Left hindlimb (tissue), 1 donor: ENCODE data around the gene AQP10.
"Not testable (repeated sequence)": the region's sequence is repeated elsewhere in the genome, so short reads cannot be mapped to it uniquely, and the experiment has no call there.

ENCODE experiments used
- DNase-seq: peaks from one replicate; pipeline ENCODE4 v3.0.0-alpha.2; 2018

The AQP10 gene

DNA sequence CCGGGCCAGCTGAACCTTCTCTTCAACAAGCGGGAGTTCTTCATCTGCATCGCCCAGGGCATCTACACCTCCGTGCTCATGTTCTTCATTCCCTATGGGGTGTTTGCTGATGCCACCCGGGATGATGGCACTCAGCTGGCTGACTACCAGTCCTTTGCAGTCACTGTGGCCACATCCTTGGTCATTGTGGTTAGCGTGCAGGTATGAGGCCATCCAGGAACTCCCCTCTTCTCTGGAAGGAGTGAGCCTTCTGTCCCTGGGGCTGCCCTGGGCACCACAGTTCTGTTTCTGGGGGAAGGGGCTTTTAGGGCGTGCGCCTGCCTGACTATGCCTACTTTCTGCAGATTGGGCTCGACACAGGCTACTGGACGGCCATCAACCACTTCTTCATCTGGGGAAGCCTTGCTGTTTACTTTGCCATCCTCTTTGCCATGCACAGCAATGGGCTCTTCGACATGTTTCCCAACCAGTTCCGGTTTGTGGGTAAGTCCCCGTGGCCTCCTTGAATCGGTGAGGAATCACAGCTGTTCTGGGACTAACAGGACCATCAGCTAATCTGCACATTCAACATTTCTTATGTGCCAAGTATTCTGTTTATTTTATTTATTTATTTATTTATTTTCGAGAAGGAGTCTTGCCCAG is 25.5 kb downstream of the AQP10 start:
- DNase-seq: no peak

DNA sequence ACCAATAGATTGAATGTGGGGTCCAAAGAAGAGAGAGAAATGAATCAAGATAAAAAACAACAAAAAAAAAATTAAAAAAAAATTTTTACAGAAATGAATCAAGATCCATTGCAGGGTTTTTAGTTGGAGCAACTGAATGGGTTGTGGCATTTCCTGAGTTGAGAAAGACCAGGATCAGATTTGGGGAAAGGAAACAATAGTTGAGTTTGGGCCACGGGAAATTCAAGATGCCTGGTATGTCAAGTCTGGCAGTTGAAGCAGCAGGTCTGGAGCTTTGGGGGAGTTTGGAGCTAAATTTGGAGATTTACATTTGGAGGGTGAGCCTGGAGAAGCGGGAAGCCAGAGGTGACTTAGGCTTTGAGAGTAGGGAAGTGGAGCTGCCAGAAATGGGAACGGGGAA is 27.1 kb downstream of the AQP10 start:
- no peak for DNase-seq

DNA sequence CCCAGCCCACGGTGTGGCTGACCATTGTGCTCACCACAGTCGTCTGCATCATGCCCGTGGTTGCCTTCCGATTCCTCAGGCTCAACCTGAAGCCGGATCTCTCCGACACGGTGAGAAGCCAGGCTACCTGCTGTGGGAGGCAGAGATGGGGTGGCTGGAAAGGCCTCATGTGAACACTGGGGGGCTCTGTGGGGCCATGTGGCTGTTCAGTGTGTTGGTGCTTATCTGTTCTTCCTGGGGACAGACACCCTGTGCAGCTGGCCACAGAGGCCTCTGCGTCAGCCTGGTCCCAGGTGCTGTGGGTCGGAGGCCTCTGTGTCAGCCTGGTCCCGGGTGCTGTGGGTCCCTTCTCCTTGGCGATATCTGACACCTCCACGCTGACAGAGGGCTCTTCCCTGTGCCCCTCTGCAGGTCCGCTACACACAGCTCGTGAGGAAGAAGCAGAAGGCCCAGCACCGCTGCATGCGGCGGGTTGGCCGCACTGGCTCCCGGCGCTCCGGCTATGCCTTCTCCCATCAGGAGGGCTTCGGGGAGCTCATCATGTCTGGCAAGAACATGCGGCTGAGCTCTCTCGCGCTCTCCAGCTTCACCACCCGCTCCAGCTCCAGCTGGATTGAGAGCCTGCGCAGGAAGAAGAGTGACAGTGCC is 27.7 kb downstream of the AQP10 start:
- DNase-seq: no peak

DNA sequence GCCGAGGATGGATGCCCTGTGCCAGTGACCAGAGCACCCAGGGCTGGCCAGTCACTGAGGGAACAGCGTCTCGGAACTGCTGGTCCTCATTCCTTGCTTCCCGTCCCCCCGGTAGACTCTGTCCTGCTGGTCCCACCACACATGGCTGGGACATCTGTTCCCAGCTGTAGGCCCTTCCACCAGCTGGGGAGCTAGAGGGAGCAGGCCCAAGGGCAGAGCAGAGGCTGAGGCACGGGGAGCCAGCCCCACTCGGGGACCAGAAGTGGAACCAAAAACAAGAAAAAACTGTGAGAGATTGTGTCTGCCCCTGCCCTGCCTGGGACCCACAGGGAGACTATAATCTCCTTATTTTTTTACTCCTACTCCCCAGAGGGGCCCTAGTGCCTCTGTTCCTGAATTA is 28.2 kb downstream of the AQP10 start:
- no peak for DNase-seq

DNA sequence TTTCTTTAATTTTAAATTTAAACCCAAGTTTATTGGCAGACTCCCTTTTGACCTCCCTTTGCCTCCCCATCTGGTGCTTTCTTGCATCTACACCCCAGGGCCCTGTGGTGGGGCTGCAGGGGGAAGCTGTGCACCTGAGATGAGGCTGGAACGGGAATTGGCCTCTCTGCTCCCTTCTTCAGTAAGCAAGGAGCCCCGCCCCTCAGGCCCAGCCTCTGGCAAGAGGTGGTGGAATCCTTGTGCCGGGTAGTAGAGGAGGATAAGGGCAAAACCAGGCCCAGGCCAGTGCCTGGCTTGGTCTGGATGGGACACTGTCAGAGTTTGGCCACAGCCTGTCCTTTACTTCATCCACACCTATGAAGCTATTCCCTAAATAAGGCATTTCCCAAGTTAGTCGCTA is 29.5 kb downstream of the AQP10 start:
- DNase-seq: no peak

DNA sequence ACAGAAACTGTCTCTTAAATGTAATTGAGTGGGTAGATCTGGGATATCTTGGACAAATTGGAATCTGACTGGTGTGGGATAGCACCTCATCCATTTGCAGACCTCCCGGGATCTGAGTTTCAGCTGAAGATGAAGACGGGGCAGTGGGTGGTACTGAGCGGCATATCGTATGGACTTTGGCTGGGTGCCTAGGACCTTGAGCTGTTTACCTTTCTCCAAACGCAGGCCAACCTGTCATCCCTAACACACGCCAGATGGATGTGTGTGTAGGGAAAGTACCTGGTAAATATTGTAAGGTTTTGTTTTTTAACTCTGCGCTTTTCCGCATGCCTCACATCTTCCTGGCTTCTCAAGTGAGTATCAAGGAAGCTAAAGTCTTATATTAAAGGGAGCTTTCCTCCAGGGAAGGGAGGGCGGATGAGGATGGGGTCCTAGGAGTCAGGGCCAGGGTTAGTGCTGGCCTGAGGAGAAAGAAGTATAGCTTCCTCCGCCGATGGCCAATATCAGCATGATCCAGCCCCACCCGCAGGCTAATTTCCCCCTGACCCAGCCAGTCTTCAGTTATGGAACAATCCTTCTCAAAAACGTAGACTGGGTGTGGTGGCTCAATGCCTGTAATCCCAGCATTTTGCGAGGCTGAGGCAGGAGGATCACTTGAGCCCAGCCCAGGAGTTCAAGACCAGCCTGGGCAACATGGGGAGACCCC is 30.6 kb downstream of the AQP10 start:
- no peak for DNase-seq

DNA sequence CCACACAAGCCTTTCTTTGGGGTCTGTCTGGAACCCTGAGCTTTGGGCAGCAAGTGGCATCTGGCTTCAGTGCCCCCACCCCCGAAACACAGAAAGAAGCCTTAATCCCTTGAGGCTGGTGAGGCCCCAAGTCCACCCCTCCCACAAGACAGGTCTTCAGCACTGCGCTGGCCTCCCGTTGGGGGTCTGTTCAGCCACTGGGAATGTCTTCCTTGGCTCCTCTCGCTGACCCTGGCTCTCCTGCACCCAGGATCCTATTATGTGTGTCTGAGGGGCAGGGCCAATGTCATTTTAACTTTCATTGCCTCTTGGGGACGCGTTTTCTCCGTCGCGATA is 31.3 kb downstream of the AQP10 start:
- no peak for DNase-seq

DNA sequence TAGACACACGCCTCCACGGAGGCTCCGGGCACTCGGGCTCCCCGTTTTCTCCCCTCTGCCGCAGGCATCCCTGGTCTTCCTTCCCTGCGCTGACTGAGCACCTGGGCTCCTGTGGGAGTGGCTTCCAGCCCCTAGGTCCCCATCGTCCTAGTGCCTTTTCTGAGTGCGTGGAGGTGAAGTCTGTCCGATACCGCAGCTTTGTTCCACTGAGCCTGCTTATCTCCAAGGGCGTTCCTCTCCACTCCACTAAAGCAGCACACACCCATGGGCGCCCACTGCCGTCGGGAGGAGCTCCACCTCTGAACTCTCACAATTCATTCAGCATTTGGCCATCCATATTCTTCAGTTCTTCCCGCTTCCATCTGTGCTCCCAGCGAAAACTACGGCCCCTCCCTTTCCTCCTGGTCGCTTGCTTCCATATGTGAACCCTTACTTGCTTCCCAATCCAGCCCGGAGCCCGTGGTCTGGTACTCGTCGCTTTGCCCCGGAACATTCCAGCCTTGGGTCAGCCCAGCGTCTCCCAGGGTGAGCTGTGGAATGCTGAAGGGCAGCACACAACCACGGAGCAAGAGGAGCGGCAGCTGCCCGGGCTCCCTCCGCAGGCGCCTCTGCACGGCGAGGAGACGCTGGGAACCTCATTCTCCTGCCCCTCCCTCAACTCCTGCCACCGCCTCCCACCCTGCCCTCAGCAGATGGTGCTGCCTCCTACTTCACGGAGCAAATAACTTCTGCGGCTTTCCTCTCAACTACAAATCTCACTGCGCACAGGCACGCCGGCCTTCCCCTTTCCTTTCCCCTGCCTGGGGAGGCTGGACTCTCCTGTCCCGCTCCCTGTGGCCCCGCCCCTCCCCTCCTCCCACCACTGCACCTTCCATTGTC is 31.9 kb downstream of the AQP10 start:
- DNase-seq: peak; percentile 69

DNA sequence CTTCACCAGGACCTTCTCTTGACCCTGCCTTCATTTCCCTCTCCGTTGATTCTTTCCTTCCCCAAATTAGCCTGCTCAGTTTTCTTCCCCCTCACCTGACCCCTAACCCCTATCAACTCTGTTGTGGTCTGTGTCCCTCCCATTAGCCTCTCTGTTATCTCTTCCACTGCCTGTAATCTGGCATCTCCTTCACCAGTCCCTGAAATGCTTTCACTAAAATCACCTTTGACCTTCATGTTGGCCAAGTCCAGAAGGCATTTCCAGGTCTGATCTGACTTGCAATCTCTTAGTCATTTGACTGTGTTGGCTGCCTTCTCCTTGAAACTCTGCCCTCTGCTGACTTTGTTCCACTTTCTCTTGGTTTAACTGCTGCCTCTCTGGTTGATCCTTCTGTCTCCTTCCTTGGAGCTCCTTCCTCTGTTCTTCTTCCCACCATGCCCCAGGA is 32.6 kb downstream of the AQP10 start:
- DNase-seq: no peak

DNA sequence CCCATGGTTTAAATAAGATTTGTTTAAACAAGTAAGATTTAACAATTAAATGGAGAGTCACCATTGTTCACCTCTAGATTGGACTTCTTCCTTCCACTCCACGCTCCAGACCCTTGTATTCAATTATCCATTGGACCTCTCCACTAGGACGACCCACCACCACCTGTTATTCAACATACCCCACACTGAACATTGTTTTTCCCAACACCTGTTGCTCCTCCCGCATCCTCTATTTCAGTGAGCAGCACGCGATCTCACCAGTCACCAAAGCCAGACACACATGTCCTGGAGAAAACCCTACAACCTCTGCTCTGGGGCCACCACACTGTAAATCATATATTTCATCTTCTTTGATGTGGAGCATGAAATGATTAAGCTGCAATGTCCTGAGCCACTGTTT is 33.1 kb downstream of the AQP10 start:
- no peak for DNase-seq

DNA sequence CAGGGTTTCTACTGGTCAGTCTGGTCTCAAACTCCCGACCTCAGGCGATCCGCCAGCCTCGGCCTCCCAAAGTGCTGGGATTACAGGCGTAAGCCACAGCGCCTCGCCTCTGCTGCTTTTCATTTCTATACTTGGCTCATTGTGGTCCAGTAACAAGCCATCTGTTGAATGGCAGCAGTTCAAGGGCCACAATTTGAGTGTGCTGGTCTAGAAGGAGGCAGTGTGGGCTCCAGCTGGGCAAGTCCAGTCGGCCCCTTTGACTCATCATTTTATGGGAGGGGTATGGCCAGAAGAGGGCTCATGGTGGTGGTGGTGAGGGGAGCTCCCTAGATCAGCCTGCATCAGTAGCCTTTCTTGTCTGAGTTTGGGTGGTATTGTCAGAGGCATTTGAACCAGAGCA is 37.6 kb downstream of the AQP10 start:
- no peak for DNase-seq

DNA sequence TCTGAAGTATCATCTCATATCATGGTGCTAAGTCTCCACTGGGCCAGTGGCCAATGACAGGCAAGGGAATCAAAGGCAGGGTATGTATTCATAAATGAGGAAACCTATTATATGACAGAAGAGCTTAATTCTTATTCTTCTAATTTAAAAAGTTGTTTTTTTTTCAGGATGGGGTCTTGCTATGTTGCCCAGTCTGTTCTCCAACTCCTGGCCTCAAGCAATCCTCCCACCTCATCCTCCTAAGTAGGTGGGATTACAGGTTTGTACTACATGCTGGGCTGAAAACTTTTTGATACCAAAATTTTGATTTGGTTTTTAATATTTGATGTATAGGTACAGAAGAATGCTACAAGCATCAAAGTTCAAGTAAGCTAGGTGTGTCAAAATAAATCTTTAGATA is 39.4 kb downstream of the AQP10 start:
- no peak for DNase-seq

DNA sequence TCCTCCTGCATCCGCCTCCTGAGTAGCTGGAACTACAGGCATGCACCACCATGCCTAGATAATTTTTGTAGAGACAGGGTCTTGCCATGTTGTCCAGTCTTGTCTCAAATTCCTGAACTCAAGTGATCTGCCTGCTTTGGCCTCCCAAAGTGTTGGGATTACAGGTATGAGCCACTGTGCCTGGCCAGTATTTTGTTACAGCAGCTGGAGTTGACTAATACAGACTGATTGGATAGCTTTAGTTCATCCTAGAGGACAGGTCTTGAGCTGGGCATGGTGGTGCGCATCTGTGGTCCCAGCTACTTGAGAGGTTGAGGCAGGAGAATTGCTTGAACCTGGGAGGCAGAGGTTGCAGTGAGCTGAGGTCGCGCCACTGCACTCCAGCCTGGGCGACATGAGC is 40.0 kb downstream of the AQP10 start:
- DNase-seq: not testable (repeated sequence)

DNA sequence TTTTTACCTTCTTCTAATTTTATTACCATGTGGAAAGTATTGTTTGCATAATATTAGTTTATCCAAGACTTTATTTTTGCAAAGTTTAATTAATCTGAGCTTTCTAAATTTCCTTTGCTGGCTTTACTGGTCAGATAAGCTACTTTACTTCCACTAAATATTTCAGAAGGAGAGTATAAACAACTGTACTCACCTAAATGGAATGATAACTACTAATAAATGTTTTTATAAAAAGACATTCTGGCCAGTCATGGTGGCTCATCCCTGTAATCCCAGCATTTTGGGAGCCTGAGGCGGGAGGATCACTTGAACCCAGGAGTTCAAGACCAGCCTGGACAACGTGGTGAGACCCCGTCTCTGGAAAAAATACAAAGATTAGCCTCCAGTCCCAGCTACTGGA is 40.5 kb downstream of the AQP10 start:
- DNase-seq: no peak

DNA sequence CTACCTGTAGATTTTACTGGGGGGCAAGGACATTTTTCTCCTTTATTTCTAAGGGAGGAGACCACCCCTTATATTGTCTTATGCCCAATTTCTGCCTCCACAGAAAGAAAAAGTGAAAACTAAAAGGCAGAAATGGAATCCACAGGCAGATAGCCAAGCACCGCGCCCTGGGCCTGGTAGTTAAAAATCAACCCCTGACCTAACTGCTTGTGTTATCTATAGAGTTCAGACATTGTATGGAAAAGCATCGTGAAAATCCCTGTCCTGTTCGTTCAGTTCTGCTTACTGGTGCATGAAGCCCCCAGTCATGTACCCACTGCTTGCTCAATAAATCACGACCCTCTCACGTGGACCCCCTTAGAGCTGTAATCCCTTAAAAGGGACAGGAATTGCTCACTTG is 50.5 kb downstream of the AQP10 start:
- DNase-seq: no peak

DNA sequence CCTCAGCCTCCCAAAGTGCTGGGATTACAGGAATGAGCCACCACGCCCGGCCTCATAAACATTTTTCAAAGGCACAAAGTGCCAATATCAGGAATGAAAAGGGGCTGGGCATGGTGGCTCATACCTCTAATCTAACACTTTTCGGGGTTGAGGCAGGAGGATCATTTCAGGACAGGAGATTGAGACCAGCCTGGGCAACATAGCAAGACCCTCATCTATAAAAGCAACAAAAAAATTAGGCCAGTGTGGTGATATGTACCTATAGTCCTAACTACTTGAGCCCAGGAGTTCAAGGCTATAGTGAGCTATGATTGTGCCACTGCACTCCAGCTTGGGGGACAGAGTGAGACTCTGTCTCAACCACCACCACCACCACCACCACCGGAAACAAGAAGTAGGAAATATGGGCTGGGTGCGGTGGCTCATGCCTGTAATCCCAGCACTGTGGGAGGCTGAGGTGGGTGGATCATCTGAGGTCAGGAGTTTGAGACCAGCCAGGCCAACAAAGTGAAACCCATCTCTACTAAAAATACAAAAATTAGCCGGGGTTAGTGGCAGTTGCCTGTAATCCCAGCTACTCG is 53.0 kb downstream of the AQP10 start:
- DNase-seq: not testable (repeated sequence)
